Ramos (cell line): ENCODE data around the gene APLNR.

ENCODE experiments used
- in situ Hi-C: fragments of 300-500 bp; cut with MboI; formaldehyde crosslinking; loops from one replicate; pipeline ENCODE4 v1.14.3; 2022; ENCODE audit warnings: low sequenced_read_pairs; ENCODE audit not compliant: unreplicated experiment

The APLNR gene

DNA sequence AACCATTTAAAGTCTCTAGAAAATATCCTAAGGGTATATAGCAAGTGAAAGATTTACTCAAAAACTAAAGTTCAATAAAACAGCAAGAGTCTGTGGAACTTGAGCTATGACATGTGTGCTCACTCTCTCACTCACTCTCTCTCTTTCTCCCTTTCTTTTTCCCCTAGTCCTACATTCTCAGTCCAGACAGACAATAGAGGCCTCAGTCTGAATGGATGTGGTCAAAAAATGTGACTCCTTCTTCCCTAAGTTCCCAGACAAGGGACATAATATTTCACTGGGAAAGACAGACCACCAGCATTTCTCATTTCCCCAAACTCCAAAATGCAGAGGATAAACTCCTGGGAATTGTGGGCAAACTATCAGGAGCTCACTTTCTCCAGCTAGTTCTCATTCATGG lies 17.6 kb upstream of the APLNR start:
- in situ Hi-C loops: no loop called here

DNA sequence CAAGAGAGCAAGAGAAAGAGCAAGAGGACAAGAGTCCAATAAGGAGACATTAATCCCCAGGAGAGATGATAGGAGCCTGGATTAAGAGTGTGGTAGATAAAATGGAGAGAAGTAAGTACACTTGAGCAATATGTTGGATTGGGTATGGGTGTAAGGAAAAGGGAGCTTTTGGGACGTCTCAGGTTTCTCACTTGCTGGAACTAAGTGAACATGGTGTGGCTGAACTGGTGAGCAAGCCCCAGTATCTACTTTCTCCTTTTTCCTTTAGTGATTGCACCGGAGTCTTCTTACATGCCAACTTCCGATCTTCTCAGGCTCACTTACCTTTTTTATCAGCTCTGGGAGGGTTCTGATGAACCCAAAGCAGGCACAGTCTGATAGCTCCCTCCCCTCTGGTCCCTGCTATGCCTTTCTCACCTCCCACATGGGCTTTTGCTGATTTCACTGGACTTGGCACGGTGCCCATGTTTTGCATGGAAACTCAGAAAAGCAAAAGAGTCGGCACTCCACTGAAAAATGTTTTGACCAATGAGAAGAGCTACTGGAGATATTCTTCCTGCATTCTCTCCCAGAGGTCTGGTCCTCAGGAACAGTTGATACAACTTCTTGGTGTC lies 14.5 kb upstream of the APLNR start:
- in situ Hi-C loops: no loop called here

DNA sequence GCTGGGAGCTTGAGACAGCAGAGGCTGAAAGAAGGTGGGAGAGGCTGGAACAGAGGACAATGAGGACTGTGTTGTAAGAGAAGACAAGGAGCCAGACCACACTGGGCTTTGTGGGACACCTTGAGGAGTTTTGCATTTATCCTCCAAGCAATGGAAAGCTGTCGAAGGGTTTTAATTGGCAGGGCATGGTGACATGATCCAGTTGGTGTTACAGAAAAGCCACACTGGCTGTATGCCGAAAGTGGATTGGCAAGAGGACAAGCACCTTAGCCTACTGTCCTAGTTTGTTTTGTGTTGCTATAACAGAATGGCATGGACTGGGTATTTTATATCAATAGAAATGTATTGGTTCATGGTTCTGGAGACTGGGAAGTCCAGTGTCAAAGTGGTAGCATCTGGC lies 14.0 kb upstream of the APLNR start:
- in situ Hi-C loops: no loop called here

DNA sequence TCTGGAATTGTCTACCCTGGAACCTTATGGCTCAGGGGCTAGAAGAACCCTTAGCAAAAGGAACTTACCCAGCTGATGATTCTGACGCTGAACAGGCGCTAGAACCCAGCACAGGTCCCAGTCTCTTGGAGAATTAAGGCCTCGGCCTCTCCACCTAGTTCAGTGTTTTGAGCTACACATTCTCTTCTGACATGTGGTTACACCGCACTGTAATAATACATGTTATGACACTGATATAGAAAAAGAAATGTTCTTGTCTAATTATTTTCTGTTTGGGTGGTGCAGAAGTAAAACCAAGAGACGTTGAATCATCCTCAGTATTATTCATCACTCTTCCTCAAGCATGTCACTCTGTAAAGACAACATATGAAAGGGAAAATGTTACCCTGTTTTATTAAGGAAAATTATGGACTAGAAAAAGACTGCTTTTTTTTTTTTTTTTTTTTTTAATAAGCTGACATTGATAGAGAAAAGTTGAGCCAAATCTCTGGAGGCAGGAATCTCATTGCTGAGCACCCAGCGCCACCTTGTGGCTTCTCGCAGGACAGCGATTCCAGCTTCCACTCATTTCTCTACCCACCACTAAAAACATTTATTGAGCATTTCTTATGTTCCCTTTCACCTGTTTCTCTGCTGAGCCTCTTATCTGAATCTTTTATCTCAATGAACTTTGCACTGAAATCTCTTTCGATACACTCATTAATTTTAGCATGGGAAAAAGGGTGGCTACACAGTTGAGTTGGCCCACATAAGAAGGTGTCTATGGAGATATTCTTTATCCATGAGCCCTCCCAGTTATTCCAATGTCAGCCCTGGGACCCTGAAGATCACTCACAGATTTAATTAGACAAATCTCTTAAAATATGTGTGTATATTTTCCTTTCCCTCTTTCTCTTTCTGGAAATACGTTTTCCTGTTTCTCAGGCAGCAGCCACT lies 12.6 kb upstream of the APLNR start:
- in situ Hi-C loops: loop anchor here (10.0 kb wide), 1 partner anchor 405 kb away; no protein-coding TSS in a partner anchor

DNA sequence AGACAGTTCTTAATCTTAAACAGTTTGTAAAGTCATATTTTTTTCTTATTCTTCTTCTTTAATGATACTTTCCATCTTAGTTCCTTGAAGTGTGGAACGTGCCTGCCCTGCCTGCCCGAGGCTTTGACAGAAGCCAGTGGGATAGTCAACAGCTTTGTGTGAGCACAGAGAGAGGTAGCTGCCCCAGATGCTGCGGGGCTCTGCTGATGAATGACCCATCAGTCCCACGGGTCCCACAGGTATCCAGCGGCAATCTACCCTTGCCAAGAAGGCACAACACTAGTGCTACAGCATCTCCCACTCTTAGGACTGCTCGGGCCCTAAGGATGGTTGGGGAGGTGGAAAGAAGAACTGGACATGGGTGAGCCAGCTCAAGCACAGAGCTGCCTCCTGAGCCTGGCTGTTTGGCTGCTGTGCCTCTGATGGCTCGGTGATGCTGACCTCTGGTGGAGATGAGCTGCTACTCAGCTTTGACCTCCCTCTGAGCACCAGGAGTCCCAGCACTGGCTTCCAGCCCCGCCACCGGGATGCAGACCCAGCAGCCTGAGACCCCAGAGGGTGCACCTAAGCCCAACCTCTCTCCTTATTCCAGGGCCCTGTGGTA lies 11.8 kb upstream of the APLNR start:
- in situ Hi-C loops: loop anchor here (10.0 kb wide), 1 partner anchor 404 kb away; no protein-coding TSS in a partner anchor

DNA sequence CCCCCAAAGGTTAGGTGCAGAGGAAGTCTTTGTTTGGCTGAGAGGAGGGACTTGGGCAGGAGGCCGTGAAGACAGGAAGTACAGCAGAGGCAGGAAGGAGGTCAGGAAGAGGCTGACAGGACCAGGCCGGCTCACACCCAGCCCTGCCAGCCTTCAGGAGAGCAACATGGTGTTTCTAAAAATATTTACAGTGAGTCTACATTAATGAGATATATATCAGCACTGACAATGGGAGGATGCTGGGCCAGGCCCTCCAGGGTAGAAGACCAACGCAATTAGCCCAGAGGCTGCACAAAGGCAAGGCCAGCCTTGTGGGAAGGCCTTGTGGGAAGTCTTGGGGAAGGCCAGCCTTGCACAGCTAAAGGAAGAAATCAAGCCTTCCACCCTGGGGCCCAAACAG lies 7.9 kb upstream of the APLNR start:
- in situ Hi-C loops: loop anchor here (10.0 kb wide), 1 partner anchor 400 kb away; no protein-coding TSS in a partner anchor

DNA sequence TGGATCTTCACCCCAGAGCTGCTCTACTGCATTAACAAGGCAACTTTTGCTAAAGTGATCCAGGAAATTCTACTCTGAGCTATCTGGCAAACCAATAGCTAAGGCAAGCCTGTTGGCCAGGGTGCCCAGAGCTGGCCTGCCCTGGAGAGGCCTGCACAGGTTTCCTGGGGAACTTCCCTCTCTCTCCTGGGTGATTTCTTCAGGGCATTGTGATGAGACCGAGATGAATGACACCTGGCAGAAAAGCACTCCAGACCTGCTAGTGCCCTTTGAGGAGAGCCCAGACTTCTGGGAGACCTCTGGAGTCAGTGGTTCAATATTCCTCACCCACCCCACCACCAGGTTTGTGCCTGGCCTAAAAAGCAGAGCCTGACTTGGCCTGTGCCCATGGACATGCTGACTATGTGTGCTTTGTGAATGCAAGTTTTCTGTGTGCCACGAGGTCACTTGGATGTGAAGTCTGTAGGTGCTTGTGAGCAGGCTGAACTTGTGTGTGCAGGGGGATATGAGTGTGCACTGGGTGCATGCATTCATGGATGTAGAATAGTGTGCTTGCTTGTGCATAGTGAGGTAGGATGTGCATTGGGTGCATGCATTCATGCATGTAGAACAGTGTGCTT lies 4.4 kb upstream of the APLNR start:
- in situ Hi-C loops: loop anchor here (10.0 kb wide), 1 partner anchor 397 kb away; no protein-coding TSS in a partner anchor

DNA sequence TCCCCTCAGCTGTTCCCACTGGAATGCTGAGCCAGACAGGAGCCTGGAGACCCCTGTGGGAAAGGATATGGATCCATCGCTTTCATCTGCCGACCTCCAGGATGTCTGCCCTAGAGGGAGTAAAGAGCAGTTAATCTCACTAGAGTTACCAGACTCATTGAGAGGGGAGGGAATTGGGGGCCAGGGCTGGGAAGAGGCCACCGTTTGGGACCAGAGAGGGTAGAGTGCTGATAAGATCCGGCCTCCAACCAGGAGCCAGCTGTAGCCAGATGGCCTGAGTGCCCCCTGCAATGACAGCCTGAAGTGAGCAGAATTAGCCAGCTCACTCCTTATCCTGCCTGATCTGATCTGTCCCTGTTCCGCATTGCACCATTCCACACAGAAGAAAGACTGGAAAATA lies 3.7 kb upstream of the APLNR start:
- in situ Hi-C loops: loop anchor here (10.0 kb wide), 1 partner anchor 396 kb away; no protein-coding TSS in a partner anchor

DNA sequence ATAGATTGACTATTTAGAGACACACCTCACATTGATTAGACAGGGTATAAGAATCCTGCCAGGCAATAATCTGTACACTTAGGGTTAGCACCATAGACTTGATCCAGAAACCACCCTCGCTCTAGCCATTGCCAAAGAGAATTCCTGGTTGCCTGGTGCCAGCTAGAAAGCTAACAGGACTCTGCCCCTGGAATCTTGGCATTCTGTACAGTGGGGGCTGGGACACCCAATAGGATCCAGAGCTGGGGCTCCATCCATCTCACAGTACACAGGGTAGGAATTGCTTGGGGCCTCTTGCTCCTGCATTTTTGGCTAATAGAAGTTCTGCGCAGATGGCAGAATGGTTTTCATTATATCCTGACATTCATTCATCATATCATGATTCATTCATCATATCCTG lies 3.0 kb upstream of the APLNR start:
- in situ Hi-C loops: loop anchor here (10.0 kb wide), 1 partner anchor 395 kb away; no protein-coding TSS in a partner anchor

DNA sequence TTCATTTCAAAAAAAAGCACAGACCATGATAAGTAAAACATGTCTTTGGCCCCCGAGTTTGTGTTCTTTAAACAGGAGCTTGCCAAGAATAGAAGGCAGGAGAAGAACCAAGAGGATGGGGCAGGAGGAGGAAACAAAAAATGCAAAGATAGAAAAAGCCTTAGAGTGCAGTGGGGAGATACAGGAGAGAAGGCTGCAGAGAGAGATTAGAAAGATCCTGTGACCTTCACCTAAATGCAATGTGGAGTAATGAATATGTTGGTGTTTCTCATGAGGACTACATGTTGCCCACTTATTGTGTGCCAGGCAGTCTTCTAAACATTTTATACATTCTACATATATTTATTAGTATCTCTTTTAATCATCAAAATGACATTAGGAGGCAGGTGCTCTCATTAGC lies 2.3 kb upstream of the APLNR start:
- in situ Hi-C loops: no loop called here

DNA sequence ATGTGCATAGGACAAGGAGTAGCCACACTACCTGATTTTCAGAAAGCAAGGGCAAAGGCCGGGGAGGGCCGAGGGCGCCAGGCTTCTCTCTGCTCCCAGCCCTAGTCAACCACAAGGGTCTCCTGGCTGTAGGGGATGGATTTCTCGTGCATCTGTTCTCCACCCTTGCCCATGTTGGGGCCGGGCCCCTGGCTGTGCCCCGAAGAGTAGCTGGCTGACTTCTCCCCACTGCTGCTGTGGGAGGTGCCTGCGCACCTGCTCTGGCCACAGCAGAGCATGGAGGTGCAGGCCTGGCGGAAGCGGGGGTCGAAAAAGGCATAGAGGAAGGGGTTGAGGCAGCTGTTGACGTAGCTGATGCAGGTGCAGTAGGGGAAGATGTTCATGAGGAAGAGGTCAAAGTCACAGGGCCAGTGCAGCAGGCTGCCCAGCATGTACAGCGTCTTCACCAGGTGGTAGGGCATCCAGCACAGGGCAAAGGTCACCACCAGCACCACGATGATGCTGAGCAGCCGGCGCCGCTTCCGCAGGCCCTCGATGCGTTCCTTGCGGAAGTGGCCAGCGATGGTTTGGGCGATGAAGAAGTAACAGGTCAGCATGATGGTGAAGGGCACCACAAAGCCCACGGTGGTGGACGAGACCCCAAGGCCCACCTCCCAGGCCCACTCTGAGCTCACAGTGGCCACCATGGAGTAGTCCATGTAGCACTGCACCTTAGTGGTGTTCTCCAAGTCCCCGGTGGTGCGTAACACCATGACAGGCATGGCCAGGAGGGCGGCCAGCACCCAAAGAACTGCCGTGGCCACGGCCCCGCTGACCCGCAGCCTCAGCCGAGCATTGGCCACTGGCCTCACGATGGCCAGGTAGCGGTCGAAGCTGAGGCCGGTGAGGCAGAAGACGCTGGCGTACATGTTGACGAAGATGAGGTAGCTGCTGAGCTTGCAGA lies 1.0 kb downstream of the APLNR start:
- in situ Hi-C loops: no loop called here

DNA sequence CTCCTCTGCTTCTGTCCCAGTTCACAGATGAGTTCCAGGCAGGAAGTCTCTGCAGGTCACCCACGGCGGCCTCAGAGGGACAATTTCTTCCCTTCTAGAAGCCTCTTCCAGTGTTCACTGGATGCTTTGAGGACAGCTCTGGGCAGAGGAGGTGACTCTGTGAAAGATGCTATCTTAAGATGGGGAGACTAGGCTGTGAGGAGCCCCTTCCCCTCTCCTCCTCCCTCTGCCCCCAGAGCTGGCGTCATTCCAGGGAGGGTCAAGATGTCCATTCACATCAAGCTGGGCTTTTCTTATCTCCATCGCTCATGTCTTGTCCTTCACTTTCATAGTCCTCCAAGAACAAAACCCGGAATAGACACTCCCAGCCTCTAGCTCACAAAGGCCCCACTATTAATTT lies 3.3 kb downstream of the APLNR start:
- in situ Hi-C loops: no loop called here

DNA sequence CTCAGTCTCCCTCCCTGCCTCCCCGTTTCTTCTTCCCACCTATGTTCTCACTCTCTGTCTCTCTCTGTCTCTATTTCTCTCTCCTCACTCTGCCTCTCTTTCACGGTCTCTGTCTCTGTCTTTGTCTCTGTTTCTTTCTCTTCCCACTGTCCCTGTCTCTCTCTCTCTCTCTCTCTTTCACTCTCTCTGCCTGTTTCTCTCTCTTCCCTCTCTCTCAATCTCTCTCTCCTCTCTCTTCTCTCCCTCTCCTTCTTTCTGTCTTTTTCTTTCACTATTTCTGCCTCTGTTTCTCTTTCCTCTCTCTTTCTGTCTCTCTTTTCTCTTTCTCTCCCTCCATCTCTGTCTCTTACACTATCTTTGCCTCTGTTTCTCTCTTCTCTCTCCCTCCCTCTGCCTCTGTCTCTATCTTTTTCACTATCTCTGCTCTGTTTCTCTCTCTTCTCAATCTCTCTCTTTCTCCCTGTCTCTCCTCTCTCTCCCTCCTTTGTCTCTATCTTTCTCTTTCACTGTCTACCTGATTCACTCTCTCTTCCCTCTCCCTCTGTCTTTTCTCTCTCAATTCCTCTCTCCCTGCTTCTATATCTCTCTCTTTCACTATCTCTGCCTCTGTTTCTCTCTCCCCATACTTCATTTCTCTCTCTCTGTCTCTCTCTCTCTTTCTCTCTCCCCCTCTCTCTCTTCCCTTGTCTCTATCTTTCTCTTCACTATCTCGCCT lies 5.4 kb downstream of the APLNR start:
- in situ Hi-C loops: no loop called here

DNA sequence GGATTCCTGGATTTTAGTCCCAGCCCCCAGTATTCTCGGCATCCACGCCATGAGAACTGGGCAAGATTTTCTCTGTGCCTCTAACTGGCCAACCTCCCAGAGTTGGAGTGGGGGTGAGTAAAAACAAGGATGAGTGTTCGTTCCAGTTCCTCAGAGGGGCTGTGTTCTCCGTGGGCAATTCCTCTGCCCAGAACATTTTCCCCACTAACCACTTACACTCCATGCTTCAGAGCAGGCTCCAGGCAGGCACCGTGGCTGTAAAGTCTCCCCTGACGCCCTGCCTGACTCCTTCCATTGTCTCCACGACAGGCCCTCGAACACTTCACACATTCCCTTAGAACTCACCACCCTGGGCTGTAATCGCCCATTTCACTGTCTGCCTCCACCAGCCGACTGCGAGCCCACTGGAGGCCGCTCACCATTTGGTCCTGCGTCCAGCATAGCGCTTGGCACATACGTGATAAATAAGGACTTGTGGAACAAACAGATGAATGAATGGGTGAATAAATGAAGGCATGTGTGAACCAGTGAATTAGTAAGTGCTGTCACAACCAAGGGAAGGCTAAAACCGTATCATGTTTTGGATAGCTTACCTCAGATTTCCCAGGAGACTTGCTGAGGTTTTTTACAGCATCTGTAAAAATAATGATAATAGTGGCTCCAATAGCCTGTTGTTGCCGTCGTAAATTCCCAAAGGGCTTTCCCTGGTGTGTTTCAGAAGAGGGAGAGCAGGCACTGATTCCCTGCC lies 6.1 kb downstream of the APLNR start:
- in situ Hi-C loops: no loop called here

DNA sequence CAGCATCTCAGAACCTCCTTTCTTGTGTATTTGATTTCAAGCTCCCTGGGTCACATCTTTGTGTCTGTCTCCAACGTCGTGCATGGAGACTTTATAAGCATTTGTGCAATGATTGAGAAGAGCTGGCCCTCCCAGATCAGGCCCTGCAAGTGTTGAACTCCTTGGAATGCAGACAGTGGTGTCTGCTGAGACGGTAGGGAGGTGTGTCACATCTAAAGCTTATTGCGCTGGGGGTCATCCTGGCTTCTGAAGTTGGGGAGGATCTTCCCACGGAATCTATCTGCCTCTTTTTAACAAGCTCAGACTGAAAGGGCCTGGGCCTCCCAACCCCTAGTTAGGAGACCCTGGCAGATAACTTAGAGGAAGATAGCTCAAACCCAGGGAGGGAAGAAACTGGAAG lies 6.7 kb downstream of the APLNR start:
- in situ Hi-C loops: no loop called here

DNA sequence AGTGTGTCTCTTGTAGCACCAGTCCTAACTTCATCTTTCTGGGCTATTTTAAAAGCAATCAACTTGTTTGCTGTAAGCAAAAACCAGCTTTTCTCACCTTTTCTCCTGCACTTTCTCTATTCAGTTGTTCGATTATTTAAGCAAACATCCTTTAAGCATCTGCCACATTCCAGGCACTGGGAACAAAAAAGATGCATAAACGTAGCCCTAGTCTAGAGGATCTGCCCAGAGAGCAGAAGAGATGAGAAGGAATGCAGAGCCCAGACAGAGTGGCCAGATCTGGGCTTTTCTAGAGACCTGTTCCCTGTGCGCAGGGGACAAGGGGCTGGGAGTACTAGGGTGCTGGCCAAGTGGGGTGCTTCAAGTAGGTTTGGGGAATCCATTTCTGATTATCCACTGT lies 8.4 kb downstream of the APLNR start:
- in situ Hi-C loops: no loop called here

DNA sequence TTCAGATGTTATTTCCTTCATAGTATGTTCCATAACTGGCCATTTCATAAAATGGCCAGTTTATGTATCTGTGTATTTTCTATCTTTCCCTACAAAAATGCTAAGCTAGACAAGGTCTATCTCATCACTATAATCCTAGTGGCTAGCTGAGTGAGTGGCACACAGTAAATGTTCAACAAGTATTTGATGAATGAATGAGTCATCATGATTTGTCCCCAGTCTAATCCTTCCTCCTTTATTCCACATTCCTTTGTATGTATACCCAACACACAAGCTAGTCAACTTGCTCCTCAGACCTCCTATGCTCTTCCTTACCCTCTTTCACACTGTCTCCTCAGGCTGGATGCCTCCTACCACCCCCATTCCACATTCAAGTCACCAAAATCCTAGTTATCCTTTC lies 12.5 kb downstream of the APLNR start:
- in situ Hi-C loops: no loop called here

DNA sequence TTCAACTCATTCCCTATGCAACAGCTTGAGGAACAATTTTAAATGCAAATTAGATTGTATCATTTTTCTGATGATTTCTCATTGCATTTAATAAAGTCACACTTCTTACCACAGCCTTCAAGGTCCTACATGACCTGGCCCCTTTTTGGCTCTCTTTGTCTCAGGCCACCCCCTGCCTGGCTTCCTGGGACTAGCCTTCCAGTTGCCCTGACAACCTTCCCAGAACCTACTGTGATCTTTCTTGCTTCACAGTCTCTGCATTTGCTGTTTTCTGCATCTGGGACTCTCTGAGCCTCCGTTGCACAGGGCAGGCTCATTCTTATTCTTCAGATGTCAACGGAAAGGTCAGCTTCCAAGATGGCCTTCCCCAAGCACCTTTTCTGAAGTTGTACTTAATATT lies 12.9 kb downstream of the APLNR start:
- in situ Hi-C loops: no loop called here
